Measurements from ENCODE around the gene STK32B. TPM values are rescaled to one million over a fixed set of nuclear protein-coding genes. Genes with fewer than 3 reads are reported as not detected.

STK32B gene
- total and polyA plus RNA-seq, 9 of the 15 experiments (the other 6 are each of a cell fraction or from before 2014, with no cell fraction given): 0.03 to 0.20 (median 0.07) TPM; not detected in 2

DNA sequence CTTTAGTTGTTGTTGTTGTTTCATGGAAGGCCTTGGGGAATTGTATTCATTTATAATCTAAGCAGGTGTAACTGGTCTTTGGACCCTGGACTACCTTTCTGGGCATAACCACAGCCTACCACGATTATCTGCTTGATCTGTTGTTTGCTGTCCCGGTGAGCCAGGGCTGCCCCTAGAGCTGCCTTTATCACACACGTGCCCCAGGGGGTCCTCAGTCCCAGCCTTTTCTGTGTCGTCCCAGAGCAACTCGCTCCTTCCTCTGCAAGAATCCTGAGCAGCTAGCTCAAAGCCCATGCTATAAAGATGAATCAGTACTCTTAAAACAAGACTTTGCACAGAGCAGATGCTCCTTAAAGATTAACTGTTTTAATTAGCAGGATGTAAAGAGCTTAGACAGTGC, 383.9 kb downstream of the STK32B start:
- intact Hi-C loops (cut with micrococcal nuclease): no loop called here
- in situ Hi-C loops (cut with MboI): no loop called here
- ChIA-PET POLR2A (no interaction called here), CTCF (ENCODE audit: low intra/inter-chr PET ratio) (no interaction called here)
- no peak for DNase-seq (ENCODE audit: extremely low read depth in 1 of 4, low spot score in 3 of 4)
- no peaks in the 10 kb centered on the region for H3K36me3 ChIP-seq (ENCODE audit: control insufficient read depth, insufficient read depth, low read length)
- no peak overlapping the region for H3K9ac ChIP-seq (ENCODE audit: insufficient read depth in 1 of 2, low read depth in 2 of 2, low read length in 2 of 2)
- H3K4me1 ChIP-seq (replicated peaks in 1 of 2; ENCODE audit: control insufficient read depth in 2 of 2, insufficient read depth in 2 of 2, low read length in 2 of 2): no peaks in the 10 kb centered on the region
- no peaks in the 10 kb centered on the region for H3K79me2 ChIP-seq (ENCODE audit: control insufficient read depth, insufficient read depth, low read length)
- H2AFZ ChIP-seq (ENCODE audit: low read depth, low read length): no peak overlapping the region
- no peak overlapping the region for H3K4me2 ChIP-seq (ENCODE audit: insufficient read depth, low read length)
- ATAC-seq: no peak
- no peaks in the 10 kb centered on the region for H3K27me3 ChIP-seq (ENCODE audit: control insufficient read depth in 2 of 2, insufficient read depth in 2 of 2, low read length in 2 of 2)
- H3K9me1 ChIP-seq (ENCODE audit: control insufficient read depth, insufficient read depth, low read length): no peaks in the 10 kb centered on the region
- WGBS (ENCODE audit: insufficient coverage, low coverage, missing lambda C conversion rate): 0% methylated on average over 3 of the region's 5 CpGs
- no peak overlapping the region for H3K27ac ChIP-seq (ENCODE audit: extremely low read depth, low read depth, low read length)
- FAIRE-seq: no peak
- H3K4me3 ChIP-seq: no peak overlapping the region
- H4K20me1 ChIP-seq (replicated peaks; ENCODE audit: control insufficient read depth, insufficient read depth, low read length): no peaks in the 10 kb centered on the region
- H3K9me3 ChIP-seq (replicated peaks; ENCODE audit: control insufficient read depth, insufficient read depth, low read depth, low read length): no peaks in the 10 kb centered on the region
- BruUV-seq (replicated peaks): no TSS peak
- TF ChIP-seq, protein P1, sequence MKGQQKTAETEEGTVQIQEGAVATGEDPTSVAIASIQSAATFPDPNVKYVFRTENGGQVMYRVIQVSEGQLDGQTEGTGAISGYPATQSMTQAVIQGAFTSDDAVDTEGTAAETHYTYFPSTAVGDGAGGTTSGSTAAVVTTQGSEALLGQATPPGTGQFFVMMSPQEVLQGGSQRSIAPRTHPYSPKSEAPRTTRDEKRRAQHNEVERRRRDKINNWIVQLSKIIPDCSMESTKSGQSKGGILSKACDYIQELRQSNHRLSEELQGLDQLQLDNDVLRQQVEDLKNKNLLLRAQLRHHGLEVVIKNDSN (CRISPR knock-in tag; IDR thresholded peaks at IDR 0.05): no peak
- no peak for TF ChIP-seq ASH1L (IDR thresholded peaks at IDR 0.05; ENCODE audit: borderline replicate concordance, low read depth, partially characterized antibody)
- TF ChIP-seq, protein P2, sequence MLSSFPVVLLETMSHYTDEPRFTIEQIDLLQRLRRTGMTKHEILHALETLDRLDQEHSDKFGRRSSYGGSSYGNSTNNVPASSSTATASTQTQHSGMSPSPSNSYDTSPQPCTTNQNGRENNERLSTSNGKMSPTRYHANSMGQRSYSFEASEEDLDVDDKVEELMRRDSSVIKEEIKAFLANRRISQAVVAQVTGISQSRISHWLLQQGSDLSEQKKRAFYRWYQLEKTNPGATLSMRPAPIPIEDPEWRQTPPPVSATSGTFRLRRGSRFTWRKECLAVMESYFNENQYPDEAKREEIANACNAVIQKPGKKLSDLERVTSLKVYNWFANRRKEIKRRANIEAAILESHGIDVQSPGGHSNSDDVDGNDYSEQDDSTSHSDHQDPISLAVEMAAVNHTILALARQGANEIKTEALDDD (IDR thresholded peaks at IDR 0.05): no peak
- TF ChIP-seq TAF1 (IDR thresholded peaks at IDR 0.05; ENCODE audit: control insufficient read depth, extremely low read depth, insufficient read depth, low read length, severe bottlenecking): no peak
- TF ChIP-seq MEF2A (IDR thresholded peaks at IDR 0.05; ENCODE audit: control insufficient read depth, low read depth, low read length): no peak
- TF ChIP-seq, protein P3, sequence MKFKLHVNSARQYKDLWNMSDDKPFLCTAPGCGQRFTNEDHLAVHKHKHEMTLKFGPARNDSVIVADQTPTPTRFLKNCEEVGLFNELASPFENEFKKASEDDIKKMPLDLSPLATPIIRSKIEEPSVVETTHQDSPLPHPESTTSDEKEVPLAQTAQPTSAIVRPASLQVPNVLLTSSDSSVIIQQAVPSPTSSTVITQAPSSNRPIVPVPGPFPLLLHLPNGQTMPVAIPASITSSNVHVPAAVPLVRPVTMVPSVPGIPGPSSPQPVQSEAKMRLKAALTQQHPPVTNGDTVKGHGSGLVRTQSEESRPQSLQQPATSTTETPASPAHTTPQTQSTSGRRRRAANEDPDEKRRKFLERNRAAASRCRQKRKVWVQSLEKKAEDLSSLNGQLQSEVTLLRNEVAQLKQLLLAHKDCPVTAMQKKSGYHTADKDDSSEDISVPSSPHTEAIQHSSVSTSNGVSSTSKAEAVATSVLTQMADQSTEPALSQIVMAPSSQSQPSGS (CRISPR knock-in tag; IDR thresholded peaks at IDR 0.05): no peak
- TF ChIP-seq GATAD2B (IDR thresholded peaks at IDR 0.05; ENCODE audit: borderline replicate concordance): no peak
- no peak for TF ChIP-seq TAL1 (IDR thresholded peaks at IDR 0.05)
- no peak for TF ChIP-seq MAFK (IDR thresholded peaks at IDR 0.05; ENCODE audit: low read length)
- TF ChIP-seq ELF1 (tag; IDR thresholded peaks at IDR 0.05): no peak
- TF ChIP-seq HDAC6 (IDR thresholded peaks at IDR 0.05; ENCODE audit: low read depth, low read length): no peak
- TF ChIP-seq KAT7 (CRISPR knock-in tag; IDR thresholded peaks at IDR 0.05; ENCODE audit: borderline replicate concordance): no peak
- TF ChIP-seq SMC3 (conservative IDR thresholded peaks at IDR 0.05; ENCODE audit: insufficient read depth, low read depth, low read length): no peak
- TF ChIP-seq MIER1 (IDR thresholded peaks at IDR 0.05; ENCODE audit: low read depth): no peak
- TF ChIP-seq, protein P4, sequence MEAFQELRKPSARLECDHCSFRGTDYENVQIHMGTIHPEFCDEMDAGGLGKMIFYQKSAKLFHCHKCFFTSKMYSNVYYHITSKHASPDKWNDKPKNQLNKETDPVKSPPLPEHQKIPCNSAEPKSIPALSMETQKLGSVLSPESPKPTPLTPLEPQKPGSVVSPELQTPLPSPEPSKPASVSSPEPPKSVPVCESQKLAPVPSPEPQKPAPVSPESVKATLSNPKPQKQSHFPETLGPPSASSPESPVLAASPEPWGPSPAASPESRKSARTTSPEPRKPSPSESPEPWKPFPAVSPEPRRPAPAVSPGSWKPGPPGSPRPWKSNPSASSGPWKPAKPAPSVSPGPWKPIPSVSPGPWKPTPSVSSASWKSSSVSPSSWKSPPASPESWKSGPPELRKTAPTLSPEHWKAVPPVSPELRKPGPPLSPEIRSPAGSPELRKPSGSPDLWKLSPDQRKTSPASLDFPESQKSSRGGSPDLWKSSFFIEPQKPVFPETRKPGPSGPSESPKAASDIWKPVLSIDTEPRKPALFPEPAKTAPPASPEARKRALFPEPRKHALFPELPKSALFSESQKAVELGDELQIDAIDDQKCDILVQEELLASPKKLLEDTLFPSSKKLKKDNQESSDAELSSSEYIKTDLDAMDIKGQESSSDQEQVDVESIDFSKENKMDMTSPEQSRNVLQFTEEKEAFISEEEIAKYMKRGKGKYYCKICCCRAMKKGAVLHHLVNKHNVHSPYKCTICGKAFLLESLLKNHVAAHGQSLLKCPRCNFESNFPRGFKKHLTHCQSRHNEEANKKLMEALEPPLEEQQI (IDR thresholded peaks at IDR 0.05): no peak
- TF ChIP-seq TAF7 (tag; IDR thresholded peaks at IDR 0.05): no peak
- no peak for TF ChIP-seq ETV5 (CRISPR knock-in tag; IDR thresholded peaks at IDR 0.05; ENCODE audit: low read depth)
